Heart left ventricle (tissue), 13 donors: Measurements from ENCODE around the gene MYOM1.

Experiments used
- CTCF ChIP-seq, 12 donors: fragments of 200-600 bp; sonication (generic) in 4 of 12; IDR thresholded peaks; one replicate each; pipeline versions ENCODE4 v1.5.0 to v1.8.0; 2018 to 2022; ENCODE audit warnings: antibody characterized with exemption in 12 of 12, mild to moderate bottlenecking in 5 of 12
- POLR2A ChIP-seq, 2 donors: fragments of 450-650 bp; IDR thresholded peaks; one replicate each; pipeline ENCODE4 v1.6.1; 2017; ENCODE audit warnings: antibody characterized with exemption in 2 of 2, mild to moderate bottlenecking in 2 of 2, moderate library complexity in 2 of 2
- donor health status: ischemic (EF 13 %, LVEDD 7.1; RV severe dilation, severe dysfunction).
- donor health status: DM: no; HTN: yes; CAD: no.
- donor health status: DM: no; HTN: no; CAD: no.
- donor health status: ischemic (EF 25% LVEDD 6.9; RV normal size, moderate dysfunction).
- donor health status: ischemic (EF 25% LVEDD 5.7; RV mildly dilated, moderate dysfunction).
- donor health status: ischemic (EF 35%, LVEDD 5.7; RV mildly dilated, moderate dysfunction).
- donor health status: nonischemic (EF 11% LVEDD 7.7; RV severe dilation, severe dysfunction).
- donor health status: DM: yes; HTN: yes; CAD: no.
- donor health status: PGD.
- donor health status: ischemic (EF 29% LVEDD 5.4; RV normal size, mild dysfunction).
- donor health status: nonischemic (EF 23%, LVEDD 6.1; RV moderate dilation, normal function).

DNA sequence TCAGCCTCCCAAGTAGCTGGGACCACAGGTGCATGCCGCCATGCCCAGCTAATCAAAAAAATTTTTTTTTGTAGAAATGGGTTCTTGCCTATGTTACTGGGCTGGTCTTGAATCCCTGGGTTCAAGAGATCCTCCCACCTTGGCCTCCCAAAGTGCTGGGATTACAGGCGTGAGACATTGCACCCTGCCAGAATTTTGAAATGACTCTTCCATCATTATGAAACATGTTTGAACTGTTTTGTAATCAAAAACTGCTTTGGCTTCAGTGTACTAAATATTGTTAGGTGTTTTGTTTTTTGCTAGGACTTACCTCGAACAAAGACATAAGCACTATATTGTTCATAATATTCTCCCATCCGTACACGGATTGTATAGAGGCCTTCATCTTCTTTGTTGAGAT lies 55.8 kb downstream of the MYOM1 start:
- TF ChIP-seq CTCF (IDR thresholded peaks at IDR 0.05) (no peak), POLR2A (IDR thresholded peaks at IDR 0.05) (no peak)
